Keratinocyte (primary cell): ENCODE measurements around the gene CARMIL1.

Experiments
- CTCF ChIP-seq, 3 experiments: IDR thresholded peaks in 1 of 3; conservative IDR thresholded peaks in 1 of 3; optimal IDR thresholded peaks in 1 of 3; 2 replicates in 2 of 3; 3 replicates in 1 of 3; pipeline versions ENCODE3 to v1.5.1; 2011; ENCODE audit warnings: low read length in 3 of 3, mild to moderate bottlenecking in 3 of 3, moderate library complexity in 2 of 3, control low read depth in 1 of 3, inconsistent platforms in 1 of 3; ENCODE audit not compliant: insufficient read depth in 2 of 3; ENCODE audit errors: extremely low read depth in 1 of 3
- EZH2 ChIP-seq: IDR thresholded peaks from one replicate; pipeline ENCODE4 v1.6.1; 2012; ENCODE audit warnings: inconsistent platforms, mild to moderate bottlenecking, low read length, moderate library complexity

- TF ChIP-seq CTCF (optimal IDR thresholded peaks at IDR 0.05 in 1 of 3, IDR thresholded peaks at IDR 0.05 in 1 of 3, conservative IDR thresholded peaks at IDR 0.05 in 1 of 3; ENCODE audit: extremely low read depth in 1 of 3, insufficient read depth in 2 of 3, low read length in 3 of 3) (no peak), EZH2 (no peak)
Observed at GRCh38 chr6:25431306-25431974, 152.3 kb downstream of the CARMIL1 start.
